GM23338 (cell line): ENCODE measurements around the gene YIPF2. TPM values are rescaled to one million over a fixed set of nuclear protein-coding genes. Genes with fewer than 3 reads are reported as not detected.

ENCODE experiments used
- ATAC-seq: fragments of 200-7000 bp; cut with Tn5 transposase; 3 replicates; pipeline ENCODE4 v1.9.1; 2020
- DNase-seq: peaks from one replicate; pipeline ENCODE4 v3.0.0-alpha.2; 2015; ENCODE audit warnings: low spot score
- H2AFZ ChIP-seq: fragments of 200-600 bp; sonication (generic); 2 replicates; pipeline ENCODE4 v1.8.0; 2016; ENCODE audit warnings: antibody characterized with exemption, mild to moderate bottlenecking, moderate library complexity
- H3F3A ChIP-seq: fragments of 200-600 bp; sonication (generic); replicated peaks from 2 replicates; pipeline ENCODE4 v1.8.0; 2017; ENCODE audit warnings: antibody characterized with exemption, mixed run types, low read depth
- H3K27ac ChIP-seq: fragments of 200-600 bp; sonication (generic); 2 replicates; pipeline ENCODE4 v1.6.1; 2016; ENCODE audit warnings: low read depth
- H3K27me3 ChIP-seq: fragments of 200-600 bp; sonication (generic); 2 replicates; pipeline ENCODE4 v1.8.0; 2016; ENCODE audit warnings: mild to moderate bottlenecking, mixed run types, moderate library complexity; ENCODE audit not compliant: insufficient read depth
- H3K36me3 ChIP-seq: fragments of 200-600 bp; sonication (generic); 2 replicates; pipeline ENCODE4 v1.8.0; 2016; ENCODE audit warnings: mild to moderate bottlenecking; ENCODE audit not compliant: insufficient read depth
- H3K4me1 ChIP-seq: fragments of 200-600 bp; sonication (generic); 2 replicates; pipeline ENCODE4 v1.8.0; 2016; ENCODE audit warnings: mild to moderate bottlenecking, moderate library complexity; ENCODE audit not compliant: insufficient read depth
- H3K4me2 ChIP-seq: fragments of 200-600 bp; sonication (generic); 2 replicates; pipeline ENCODE4 v1.7.1; 2017; ENCODE audit warnings: mixed run types
- H3K4me3 ChIP-seq: fragments of 200-600 bp; sonication (generic); 2 replicates; pipeline ENCODE4 v1.6.1; 2016; ENCODE audit warnings: mixed run types
- H3K79me2 ChIP-seq: fragments of 200-600 bp; sonication (generic); replicated peaks from 2 replicates; pipeline ENCODE4 v1.8.0; 2017; ENCODE audit warnings: mild to moderate bottlenecking; ENCODE audit not compliant: insufficient read depth
- H3K9me2 ChIP-seq: fragments of 200-600 bp; sonication (generic); 2 replicates; pipeline ENCODE4 v1.8.0; 2017; ENCODE audit not compliant: insufficient read depth
- H4K20me1 ChIP-seq: fragments of 200-600 bp; sonication (generic); replicated peaks from 2 replicates; pipeline ENCODE4 v1.8.0; 2017; ENCODE audit warnings: mild to moderate bottlenecking; ENCODE audit not compliant: insufficient read depth
- H3K27ac Mint-ChIP-seq: 2 replicates; pipeline ENCODE4 v1.8.0; 2020; ENCODE audit warnings: inconsistent platforms, mild to moderate bottlenecking, moderate library complexity, mixed read lengths
- H3K27me3 Mint-ChIP-seq: 3 replicates; pipeline ENCODE4 v1.8.0; 2022; ENCODE audit warnings: low read depth, mild to moderate bottlenecking, moderate library complexity, mixed read lengths, inconsistent platforms; ENCODE audit not compliant: insufficient read depth, poor library complexity
- H3K36me3 Mint-ChIP-seq: 3 replicates; pipeline ENCODE4 v1.8.0; 2021; ENCODE audit warnings: low read depth, mild to moderate bottlenecking, inconsistent platforms, moderate library complexity, mixed read lengths
- H3K4me1 Mint-ChIP-seq: 3 replicates; pipeline ENCODE4 v1.8.0; 2020; ENCODE audit warnings: mild to moderate bottlenecking, inconsistent platforms, mixed read lengths
- H3K4me3 Mint-ChIP-seq: 3 replicates; pipeline ENCODE4 v1.8.0; 2021; ENCODE audit warnings: moderate library complexity, mild to moderate bottlenecking, inconsistent platforms, mixed read lengths
- H3K9me3 Mint-ChIP-seq: 3 replicates; pipeline ENCODE4 v1.8.0; 2020; ENCODE audit warnings: moderate library complexity, mild to moderate bottlenecking, inconsistent platforms, mixed read lengths
- CREB1 ChIP-seq: fragments of 250-450 bp; sonication (Bioruptor Pico); IDR thresholded peaks from 2 replicates; pipeline ENCODE4 v1.5.0; 2020; ENCODE audit warnings: low read depth, mild to moderate bottlenecking, moderate library complexity
- EZH2 ChIP-seq: fragments of 200-600 bp; sonication (generic); IDR thresholded peaks from one replicate; pipeline ENCODE4 v1.8.0; 2017; ENCODE audit warnings: antibody characterized with exemption, mild to moderate bottlenecking, low read depth; ENCODE audit not compliant: unreplicated experiment
- JUNB ChIP-seq: IDR thresholded peaks from one replicate; pipeline ENCODE4 v1.6.1; 2016; ENCODE audit warnings: antibody characterized with exemption; ENCODE audit not compliant: unreplicated experiment
- NANOG ChIP-seq: IDR thresholded peaks from 2 replicates; pipeline ENCODE4 v1.6.1; 2016; ENCODE audit warnings: antibody characterized with exemption, borderline replicate concordance
- STAT1 ChIP-seq: IDR thresholded peaks from one replicate; pipeline ENCODE4 v1.6.1; 2016; ENCODE audit warnings: antibody characterized with exemption; ENCODE audit not compliant: unreplicated experiment
- ZNF331 ChIP-seq: fragments of 250-450 bp; sonication (Bioruptor Pico); IDR thresholded peaks from 2 replicates; pipeline ENCODE4 v1.5.0; 2020; ENCODE audit warnings: low read depth, mild to moderate bottlenecking, moderate library complexity
- ZNF462 ChIP-seq: fragments of 250-450 bp; sonication (Bioruptor Pico); IDR thresholded peaks from 2 replicates; pipeline ENCODE4 v1.5.0; 2020; ENCODE audit warnings: mild to moderate bottlenecking, moderate library complexity
- polyA plus RNA-seq: library from polyadenylated mRNA; unstranded; fragments of >200 nt; fragmentation: Nextera tagmentation; extraction: Ambion mirVana; gene quantifications from 2 replicates; pipeline ENCODE4 v1.2.1, GENCODE V29; 2016
- total RNA-seq: library from RNA; depleted of rRNA; stranded (reverse); fragments of >200 nt; shearing (Covaris generic); gene quantifications from 2 replicates; pipeline ENCODE4 v1.2.3, GENCODE V29; 2014

Gene YIPF2
- total and polyA plus RNA-seq, 2 experiments from 2014 or later, result 36.3 to 63.7 TPM

GRCh38 chr19:10891405-10892086 is 36.9 kb downstream of the YIPF2 start:
- peaks cover 73% of the 10 kb centered on the region for H3K4me1 ChIP-seq
- Mint-ChIP-seq H3K4me1 (peaks cover 67% of the 10 kb centered on the region), H3K27me3 (peaks cover 11% of the 10 kb centered on the region), H3K27ac (peak overlapping the region; percentile 77), H3K36me3 (no peaks in the 10 kb centered on the region), H3K4me3 (peak overlapping the region; percentile 20; the same call in 1 of the 3 replicates), H3K9me3 (no peaks in the 10 kb centered on the region)
- peaks cover 28% of the 10 kb centered on the region for H3F3A ChIP-seq
- H3K4me2 ChIP-seq, result peak overlapping the region; percentile 66
- ATAC-seq (no peak), DNase-seq (peak; percentile 51)
- H3K4me3 ChIP-seq, result peak overlapping the region; percentile 13; the same call in 1 of the 2 replicates
- no peaks in the 10 kb centered on the region for H3K36me3 ChIP-seq
- no peak overlapping the region for H2AFZ ChIP-seq
- no peaks in the 10 kb centered on the region for H3K27me3 ChIP-seq
- peak overlapping the region; percentile 90 for H3K27ac ChIP-seq
- no peaks in the 10 kb centered on the region for H3K9me2 ChIP-seq
- TF ChIP-seq NANOG (no peak), EZH2 (no peak), ZNF331 (no peak), ZNF462 (CRISPR knock-in tag) (no peak), JUNB (no peak), CREB1 (CRISPR knock-in tag) (no peak), STAT1 (no peak)
- H3K79me2 ChIP-seq, result peaks cover 89% of the 10 kb centered on the region
- H4K20me1 ChIP-seq, result peaks cover 8% of the 10 kb centered on the region
